HG03064 (cell line): ENCODE measurements around the gene GGT6.
"Not testable (repeated sequence)": the region's sequence is repeated elsewhere in the genome, so short reads cannot be mapped to it uniquely, and the experiment has no call there.

Experiments
- ATAC-seq: cut with Tn5 transposase; IDR thresholded peaks from one replicate; pipeline ENCODE4 v1.9.1; 2021; ENCODE audit warnings: low read depth; ENCODE audit not compliant: unreplicated experiment

The GGT6 gene

GRCh38 chr17:4560421-4560820 lies at the start of gene GGT6:
Gene GGT6 (minus strand): TSS chr17:4560577. CDS start chr17:4560521, 56 bp downstream.
- ATAC-seq: no peak

- no peak for ATAC-seq
These were observed 49.8 kb upstream of the GGT6 start for GRCh38 chr17:4610162-4610561.

GRCh38 chr17:4609761-4610160 lies 49.4 kb upstream of the GGT6 start:
- no peak for ATAC-seq

GRCh38 chr17:4607773-4608187 lies 47.4 kb upstream of the GGT6 start:
- no peak for ATAC-seq

GRCh38 chr17:4607261-4607741 lies 46.9 kb upstream of the GGT6 start:
- no peak for ATAC-seq

- no peak for ATAC-seq
These were observed 45.4 kb upstream of the GGT6 start for GRCh38 chr17:4605826-4606225.

- ATAC-seq: not testable (repeated sequence)
These were observed 44.4 kb upstream of the GGT6 start for GRCh38 chr17:4604736-4605135.

- no peak for ATAC-seq
These were observed 43.8 kb upstream of the GGT6 start for GRCh38 chr17:4604111-4604644.

GRCh38 chr17:4602041-4602440 lies 41.7 kb upstream of the GGT6 start:
- no peak for ATAC-seq

- ATAC-seq: no peak
These were observed 40.9 kb upstream of the GGT6 start for GRCh38 chr17:4601326-4601725.

GRCh38 chr17:4600563-4600962 lies 40.2 kb upstream of the GGT6 start:
- no peak for ATAC-seq

GRCh38 chr17:4599505-4600281 lies 39.3 kb upstream of the GGT6 start:
- ATAC-seq: no peak

GRCh38 chr17:4598776-4599504 lies 38.6 kb upstream of the GGT6 start:
- no peak for ATAC-seq

- ATAC-seq: no peak
These were observed 37.6 kb upstream of the GGT6 start for GRCh38 chr17:4597975-4598374.

- no peak for ATAC-seq
These were observed 36.4 kb upstream of the GGT6 start for GRCh38 chr17:4596636-4597380.

- ATAC-seq: not testable (repeated sequence)
These were observed 35.4 kb upstream of the GGT6 start for GRCh38 chr17:4595685-4596342.

- ATAC-seq: no peak
These were observed 34.7 kb upstream of the GGT6 start for GRCh38 chr17:4594931-4595684.

- ATAC-seq: no peak
These were observed 34.0 kb upstream of the GGT6 start for GRCh38 chr17:4594406-4594805.

GRCh38 chr17:4593021-4593421 lies 32.6 kb upstream of the GGT6 start:
- no peak for ATAC-seq
